ENCODE measurements around the gene SLCO3A1.

Gene SLCO3A1

DNA sequence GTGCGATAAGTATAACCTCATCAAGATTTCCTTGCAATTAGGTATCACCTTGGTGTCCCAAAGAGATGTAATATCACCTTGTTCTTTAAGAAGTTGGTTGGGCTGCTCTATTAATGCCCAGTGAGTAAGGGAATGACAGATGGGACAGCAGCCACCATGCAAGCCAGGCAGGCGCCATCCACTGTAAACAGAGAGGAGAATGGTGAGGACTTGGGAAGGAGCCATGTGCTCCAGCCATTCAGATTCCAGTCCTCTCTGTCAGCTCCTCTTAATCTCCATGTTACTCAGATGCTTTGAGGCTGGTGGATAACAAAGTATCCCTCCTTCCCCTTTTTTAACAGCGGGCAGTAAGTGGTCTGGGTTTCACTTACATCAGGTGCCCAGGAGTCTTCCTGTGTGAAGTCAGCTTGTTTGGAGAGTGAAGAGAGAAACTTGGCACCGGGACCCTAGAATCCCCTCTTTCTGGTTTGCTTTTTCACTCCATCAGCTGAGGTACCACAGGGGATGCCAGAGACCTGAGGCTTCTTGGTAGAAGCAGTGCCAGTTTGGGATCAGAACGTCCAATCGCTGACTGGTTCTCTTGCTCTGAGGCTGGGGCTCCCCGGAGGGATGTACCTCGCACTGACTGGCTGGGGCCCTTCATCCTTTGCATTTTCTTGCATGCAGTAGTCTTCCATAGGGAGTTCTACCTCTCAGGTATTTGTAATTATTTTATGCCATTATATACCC, 29.5 kb downstream of the SLCO3A1 start:
- DNase-seq (ENCODE audit: low read depth in 3 of 3), result no peak

DNA sequence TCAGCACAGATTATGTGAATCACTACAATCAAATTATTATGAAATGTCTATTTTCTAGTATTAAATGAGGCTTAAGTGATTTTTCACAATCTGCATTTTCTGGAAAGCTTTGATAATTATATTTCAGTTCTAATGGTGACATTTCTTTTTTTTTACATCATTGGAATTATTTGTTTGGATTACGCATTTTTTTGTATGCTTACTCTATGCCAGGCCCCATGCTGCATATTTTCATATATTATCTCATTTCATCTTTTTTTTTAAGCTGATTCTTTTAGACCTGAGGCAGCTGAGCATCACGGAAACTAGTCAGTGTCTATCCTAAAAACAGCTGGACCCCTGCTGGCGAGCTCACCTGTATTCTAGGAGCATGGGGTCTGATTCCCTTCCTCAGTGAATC, 31.1 kb downstream of the SLCO3A1 start:
- DNase-seq (ENCODE audit: low read depth in 3 of 3), result no peak

DNA sequence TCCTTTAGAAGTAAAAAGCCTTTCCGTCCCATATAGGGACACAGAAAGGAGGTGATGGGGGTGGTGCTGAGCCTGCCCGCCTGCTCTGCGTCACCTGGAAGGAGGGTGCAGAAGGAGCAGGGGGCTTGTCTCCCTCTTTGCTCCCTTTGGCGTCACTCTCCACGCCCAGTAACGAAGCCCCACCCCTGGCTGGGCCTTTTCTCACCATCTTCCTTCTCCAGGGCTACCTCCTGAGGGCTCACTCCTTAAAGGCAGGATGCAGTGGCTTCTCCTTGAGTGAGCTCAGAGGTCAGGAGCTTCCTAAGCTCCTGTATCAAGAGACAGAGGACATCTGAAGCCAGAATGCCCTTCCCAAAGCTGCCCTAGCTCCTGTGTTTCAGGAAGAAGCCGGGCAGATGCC, 31.5 kb downstream of the SLCO3A1 start:
- DNase-seq (ENCODE audit: low read depth in 3 of 3), result no peak

DNA sequence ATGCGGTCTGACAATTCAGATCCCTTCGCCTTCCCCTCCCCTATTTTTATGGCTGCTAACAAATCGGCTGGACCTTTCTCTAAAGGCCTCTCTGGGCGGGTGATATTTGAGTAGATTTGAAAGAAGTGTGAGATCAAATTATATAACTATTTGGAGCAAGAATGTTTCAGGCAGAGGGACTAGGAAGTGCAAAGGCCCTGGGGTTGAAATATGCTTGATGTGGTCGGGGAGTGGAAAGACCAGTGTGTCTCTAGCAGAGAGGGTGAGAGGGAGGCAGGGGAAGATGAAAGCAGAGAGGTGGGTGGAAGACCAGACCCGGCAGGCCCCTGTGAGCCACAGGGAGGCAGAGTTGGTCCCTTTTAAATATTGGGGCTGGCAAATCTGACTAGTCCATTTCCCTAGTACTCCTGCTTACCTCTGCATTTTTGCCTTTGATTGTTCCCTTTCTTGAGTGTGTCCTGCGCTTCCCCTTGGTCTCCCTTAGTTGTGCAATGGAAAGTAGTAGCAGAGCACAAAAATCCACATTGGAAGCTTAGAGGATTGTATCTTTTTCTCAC, 32.3 kb downstream of the SLCO3A1 start:
- no peak for DNase-seq (ENCODE audit: low read depth in 3 of 3)

DNA sequence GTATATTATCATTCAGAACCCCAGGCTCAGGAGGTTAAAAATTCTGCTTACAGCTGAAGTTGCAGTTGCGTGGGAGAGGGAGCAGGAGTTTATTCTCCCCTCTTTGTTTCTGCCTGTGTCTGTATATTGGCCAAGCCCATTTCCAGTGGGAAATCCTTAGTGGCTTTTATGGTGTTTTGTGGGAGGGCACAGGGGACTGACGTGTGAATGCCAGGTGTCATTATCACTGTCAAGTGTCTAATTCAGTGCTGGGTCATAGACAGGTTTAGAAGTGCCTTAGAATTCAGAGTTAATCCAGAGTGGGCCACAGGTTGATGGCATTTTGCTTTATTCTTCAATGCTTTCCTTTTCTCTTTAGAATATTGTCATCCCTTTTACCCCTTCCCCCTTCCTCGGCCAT, 33.4 kb downstream of the SLCO3A1 start:
- no peak for DNase-seq (ENCODE audit: low read depth in 3 of 3)

DNA sequence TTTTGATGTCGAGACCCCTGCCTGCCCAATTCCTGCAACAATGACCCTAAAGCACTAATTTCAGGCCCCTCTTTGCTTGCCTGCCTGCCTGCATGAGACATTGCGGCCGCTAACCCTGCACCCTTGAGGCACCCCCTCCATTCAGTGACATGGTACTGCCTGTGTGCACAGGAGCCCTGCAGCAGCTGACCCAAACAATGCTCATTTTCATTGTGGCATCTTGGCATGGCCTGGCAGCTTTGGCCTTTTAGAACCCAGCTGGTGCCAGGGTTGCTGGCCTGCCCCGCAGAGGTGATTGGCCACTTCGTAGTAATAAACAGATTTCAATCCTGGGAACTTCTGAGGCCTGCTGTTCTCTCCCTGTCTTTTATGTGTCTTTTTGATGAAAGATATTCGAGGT, 33.8 kb downstream of the SLCO3A1 start:
- DNase-seq (ENCODE audit: low read depth in 3 of 3), result no peak

DNA sequence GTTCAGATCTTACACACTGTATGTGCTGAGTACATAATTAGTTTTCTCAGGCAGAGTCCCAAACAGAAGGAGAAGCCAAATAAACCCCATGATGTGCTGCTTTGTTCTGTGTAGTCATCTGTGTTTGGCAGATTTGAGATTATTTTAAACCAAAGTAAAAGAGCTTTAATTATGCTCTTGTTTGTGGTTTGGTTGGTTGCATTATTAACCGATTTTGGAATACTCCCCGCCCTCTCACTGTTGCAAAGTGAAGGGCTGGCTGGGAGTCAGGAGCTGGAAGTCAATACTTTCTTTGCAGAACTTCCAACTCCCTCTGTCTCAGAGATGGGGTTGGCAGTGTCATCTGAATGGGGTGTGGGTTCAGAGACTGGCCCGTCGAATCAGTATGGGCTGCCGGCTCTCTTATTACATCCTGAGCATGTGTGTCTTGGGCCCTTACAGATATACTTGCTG, 34.4 kb downstream of the SLCO3A1 start:
- DNase-seq (ENCODE audit: low read depth in 3 of 3), result no peak

DNA sequence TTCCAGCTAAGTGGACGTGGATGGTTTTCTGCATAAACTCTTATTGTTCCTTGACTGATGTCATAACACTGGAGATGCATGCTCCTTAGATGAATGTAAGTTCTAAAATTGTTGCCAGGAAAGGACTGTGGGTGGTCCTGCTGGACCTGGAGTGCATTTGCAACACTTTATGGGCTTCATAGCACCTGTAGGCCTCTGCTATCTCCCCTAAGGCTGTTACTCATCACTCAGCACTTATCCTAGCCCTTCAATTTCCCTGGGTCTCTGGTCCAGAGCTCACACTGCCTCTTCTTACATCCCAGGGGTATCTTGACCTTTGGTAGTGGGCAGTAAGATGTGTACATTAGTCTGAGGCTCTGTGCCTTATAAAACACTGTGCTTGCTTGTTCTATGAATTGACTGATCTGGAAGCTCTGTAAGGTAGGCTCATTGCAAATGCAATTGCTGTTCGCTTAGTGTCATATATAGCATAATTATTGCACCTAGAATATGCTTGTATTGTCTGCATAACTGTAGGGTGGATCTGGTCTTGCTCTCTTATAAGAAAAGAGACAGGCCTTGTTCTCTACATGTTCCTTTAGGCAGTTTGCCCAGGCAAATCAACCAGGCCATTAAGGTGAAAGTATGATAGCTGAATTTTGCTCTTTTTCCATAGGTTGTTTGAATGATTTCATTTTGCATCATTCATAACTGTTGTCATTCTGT, 35.8 kb downstream of the SLCO3A1 start:
- DNase-seq (ENCODE audit: low read depth in 3 of 3), result no peak

DNA sequence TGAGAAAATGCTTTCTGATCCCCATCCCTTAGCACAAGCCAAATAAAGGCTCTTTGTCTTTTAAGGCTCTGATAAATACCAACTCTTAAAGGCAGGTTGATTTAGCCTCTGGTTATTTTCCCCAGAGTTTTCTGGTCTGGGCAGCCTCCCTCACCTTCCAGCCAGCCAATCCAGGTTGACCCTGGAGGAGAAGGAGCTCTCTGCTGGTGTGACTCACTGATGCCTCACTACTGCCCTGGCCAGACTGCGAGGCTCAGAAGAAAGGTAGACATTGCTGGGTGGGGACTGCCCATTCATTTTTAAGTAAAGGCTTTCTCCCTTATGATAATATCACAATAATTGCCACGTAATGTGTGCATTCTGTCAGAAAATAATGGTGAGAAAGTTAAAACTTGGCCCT, 37.1 kb downstream of the SLCO3A1 start:
- no peak for DNase-seq (ENCODE audit: low read depth in 3 of 3)

DNA sequence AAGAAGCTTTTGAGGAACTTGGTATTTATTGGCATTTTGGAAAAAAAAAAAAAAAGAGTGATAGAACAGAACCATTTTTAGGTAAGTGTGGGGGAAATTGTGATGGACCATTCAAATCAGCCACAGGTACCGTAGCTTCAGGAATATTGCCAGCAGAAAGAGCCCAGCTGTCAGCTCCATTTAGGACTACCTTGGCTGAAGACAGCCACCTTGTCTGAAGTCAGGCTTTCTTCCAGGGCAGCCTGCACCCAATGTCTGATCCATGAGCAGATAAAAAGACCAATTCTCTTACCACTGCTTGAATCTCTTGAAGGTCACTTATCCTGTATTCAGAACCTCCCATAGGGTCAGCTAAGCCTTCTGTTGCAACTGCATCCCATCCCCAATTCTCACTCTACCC, 37.6 kb downstream of the SLCO3A1 start:
- no peak for DNase-seq (ENCODE audit: low read depth in 3 of 3)

DNA sequence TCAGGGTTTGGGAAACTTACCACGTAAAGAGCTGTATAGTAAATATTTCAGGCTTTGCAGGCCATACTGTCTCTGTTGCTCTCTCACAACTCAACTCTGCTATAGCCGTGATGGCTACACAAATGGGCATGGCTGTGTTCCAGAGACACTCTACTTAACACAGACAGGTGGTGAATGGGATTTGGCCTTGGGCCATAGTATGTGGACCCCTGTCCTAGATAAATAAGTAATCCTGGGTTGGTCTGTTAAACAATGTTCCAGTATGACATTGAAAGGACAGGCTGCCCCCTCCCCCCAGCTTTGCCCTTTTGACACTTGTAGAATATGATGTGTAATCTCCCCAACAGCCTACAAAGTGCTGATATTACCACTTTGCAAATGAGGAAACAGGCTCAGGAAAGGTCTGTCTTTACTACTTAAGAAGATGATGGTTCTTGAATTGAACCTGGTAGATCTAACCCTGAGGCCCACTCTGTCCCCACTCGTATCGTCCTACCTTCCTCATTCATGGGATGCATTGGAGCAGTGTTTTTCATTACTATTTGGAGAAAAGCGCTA, 38.4 kb downstream of the SLCO3A1 start:
- DNase-seq (ENCODE audit: low read depth in 3 of 3), result no peak

DNA sequence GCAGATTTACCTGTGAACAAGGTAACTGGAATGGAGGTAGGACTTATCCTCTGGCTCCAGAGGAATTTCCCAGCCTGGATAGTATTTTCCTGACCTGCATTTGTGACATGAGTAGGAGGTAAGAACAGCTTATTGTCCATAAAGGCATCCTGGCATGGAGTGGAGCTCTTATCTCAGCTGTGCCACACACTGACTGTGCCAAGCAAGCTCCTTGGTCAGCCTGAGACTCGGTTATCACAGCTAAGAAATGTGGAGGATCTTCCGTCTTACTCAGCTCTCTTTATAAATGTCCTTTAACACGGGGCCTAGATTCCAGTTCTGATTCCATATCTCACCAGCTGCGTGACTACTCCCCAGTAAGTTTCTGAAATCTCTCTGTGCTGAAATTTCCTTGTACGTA, 38.9 kb downstream of the SLCO3A1 start:
- DNase-seq (ENCODE audit: low read depth in 3 of 3), result no peak

DNA sequence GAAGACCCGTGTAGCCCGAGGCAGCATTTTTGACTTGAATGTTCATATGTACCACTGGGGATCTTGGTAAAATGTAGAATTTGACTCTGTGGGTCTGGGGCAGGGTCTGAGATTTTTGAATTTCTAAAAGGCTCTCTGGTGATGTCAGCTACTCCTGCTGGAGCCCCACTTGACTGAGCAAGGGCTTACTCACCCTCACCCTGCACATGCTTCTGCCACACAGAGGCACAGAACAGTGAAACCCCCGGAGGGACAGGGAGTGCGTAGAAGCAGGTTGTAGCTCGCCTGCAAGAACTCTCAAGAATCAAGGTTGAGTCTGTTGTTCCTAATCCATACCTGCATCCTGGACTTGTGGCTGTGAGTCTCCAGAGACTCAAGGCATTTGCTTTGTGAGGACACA, 41.1 kb downstream of the SLCO3A1 start:
- no peak for DNase-seq (ENCODE audit: low read depth in 3 of 3)

DNA sequence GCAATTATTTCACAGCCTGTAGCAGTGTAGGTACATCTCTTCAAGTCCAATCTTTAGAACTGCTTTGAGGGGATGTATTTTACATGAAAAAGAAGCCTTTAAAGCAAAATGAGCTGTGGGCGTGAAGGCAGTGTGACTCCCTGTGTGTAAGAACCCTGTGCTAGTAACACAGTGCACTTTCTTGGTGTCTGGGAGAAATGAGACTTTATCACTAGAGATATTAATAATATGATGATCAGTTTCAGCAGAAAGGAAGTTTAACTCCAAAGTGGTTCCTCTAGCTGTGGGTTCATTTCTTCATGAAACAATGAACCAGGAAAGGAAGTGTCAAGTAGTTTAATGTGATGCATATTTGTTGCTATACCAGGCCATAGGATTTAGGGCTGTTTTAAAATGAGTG, 41.5 kb downstream of the SLCO3A1 start:
- no peak for DNase-seq (ENCODE audit: low read depth in 3 of 3)

DNA sequence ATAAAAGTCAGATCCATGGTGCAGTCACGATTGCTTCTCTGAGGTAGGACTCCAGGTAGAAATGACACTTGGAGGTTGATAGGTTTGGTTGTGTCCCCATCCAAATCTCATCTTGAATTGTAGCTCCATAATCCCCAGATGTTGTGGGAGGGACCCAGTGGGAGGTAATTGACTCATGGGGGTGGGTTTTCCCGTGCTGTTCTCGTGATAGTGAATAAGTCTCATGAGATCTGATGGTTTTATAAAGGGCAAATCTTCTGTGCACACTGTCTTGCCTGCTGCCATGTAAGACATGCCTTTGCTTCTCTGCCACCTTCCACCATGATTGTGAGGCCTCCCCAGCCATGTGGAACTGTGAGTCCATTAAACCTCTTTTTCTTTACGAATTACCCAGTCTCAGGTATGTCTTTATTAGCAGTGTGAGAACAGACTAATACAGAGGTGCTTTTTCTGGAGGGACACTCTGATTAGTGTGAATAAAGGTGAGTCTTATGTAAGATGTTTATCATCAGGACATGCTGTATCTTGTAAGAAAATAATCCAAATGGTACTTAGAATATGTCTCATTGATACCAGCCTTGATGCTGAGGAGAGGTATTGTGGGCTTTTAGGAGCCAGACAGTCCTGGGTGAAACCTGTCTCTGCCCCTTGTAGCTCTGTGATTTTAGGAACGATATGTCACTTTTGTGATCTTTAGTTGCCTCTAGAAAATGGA, 43.0 kb downstream of the SLCO3A1 start:
- no peak for DNase-seq (ENCODE audit: low read depth in 3 of 3)

DNA sequence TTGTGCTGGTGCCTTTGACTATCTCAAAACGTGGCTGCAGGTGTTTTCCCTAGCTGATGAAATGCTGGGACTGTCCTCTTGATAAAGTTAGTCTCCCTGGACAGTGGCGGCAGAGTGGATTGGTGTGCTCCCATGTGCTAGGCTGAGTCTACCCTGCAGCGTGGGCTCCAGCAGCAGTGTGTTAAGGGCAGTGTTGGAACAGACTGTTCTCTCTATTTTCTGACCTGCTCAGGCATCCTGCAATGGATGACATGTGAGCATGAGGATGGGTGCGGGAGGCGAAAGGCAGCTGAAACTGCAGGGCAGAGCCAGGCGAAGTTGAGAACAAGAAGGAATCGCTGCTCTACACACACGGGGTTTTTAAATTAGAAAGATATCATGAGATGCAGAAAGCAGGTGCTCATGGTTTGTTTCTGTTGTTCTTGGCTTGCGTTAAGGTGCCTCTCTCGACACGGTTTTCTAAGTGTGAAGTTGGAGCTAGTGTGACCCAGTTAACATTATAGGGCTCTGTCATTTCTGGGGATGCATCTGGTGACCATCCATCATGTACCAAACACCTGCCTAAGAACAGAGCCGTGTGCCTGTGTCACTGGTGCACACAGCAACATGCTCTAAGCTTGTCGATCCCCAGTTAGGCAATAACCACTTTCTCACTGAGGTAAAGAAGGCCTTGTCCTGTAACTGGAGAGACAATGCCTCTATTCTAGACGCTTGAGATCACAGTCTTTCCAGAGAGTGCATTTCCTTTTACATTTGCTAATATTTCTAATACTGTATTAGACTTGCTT, 44.3 kb downstream of the SLCO3A1 start:
- no peak for DNase-seq (ENCODE audit: low read depth in 3 of 3)

DNA sequence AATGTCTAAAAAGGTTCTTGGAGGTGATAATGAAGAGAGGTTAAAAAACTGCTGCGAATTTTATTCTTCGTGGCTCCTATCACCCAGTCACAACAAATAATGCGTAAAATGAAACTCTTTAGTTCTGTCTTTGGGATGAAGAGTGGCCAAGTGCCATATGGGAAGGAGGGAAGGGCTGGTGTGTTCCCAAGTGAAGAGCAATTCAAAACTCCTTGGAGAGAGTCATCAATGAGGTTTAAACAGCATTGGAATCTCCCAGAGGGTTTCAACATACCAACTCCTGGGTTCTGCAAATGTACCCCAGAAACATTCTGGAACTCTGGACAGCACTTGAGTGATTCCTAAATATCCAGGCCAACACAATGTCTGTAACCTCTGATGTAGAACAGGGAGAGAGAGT, 45.3 kb downstream of the SLCO3A1 start:
- DNase-seq (ENCODE audit: low read depth in 3 of 3), result no peak

DNA sequence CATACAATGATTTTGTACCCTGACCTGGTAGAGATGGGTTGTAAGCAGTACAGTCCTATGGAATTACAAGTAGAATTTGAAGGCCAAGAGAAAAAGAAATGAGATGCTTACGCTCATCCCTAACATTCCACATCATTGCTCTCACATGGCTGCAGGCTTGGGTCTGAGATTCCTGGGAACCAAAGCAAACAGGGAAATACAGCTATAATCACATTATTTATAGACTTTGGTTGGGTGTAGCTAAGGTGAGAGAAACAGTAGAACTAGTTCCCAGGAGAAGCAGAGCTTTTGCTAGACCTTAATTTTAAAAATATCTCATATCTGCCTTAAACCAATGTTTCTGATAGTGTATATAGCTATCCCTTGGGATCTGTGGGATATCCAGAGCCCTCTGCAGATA, 51.4 kb downstream of the SLCO3A1 start:
- DNase-seq (ENCODE audit: low read depth in 3 of 3), result no peak

DNA sequence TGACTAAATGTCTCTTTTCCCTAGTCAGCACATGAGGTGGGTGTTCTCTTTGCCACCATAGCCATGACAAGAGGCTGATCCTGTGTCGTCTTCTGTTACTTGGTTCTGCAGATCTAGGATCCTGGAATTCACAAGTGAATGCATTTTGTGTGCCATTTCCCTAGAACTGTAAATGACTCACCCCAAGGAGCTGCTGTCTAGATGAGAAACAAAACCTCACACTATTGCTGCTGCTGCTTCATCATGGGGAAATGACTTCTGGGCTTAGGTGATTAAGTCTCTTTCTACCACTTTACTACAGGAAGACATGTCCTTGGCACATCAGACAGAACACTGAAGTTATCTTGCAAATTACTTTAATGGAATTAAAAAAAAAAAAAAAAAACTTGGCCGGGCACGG, 54.9 kb downstream of the SLCO3A1 start:
- DNase-seq (ENCODE audit: low read depth in 3 of 3), result no peak

DNA sequence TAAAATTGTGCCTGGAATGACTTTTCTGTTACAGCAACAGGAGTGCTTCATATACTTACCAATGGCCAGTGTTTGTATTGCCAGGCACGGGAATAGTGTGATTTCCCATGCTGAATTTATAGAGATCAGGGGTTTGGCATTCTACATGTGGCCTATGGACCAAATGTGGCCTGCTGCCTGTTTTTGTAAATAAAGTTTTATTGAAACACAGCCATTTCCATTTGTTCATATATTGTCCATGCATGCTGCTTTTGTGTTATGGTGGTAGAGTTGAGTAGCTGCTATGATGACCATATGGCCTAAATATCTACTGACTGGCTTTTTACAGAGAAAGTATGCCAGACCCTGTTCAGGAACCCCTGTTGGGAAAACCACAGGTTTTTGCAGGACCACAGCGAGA, 55.6 kb downstream of the SLCO3A1 start:
- no peak for DNase-seq (ENCODE audit: low read depth in 3 of 3)

DNA sequence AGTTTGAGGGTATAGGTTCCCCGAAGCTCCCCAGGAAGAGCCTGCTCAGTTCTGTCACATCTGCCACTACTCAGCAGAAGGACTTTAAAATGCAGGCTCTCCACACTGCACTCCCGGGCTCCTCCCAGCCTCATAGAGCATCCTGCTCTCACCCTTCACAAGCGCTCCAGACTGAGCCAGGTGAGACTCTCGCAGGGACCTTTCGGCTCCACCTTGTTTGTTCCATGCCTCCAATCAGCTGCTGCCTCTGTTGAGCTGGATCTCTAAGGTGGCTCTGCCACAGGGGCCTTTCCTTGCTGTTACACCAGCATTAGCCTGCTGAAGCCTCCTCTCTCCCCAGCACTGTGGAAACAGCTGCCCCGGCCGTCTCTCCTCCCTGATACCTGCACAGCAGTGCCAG, 56.1 kb downstream of the SLCO3A1 start:
- no peak for DNase-seq (ENCODE audit: low read depth in 3 of 3)

DNA sequence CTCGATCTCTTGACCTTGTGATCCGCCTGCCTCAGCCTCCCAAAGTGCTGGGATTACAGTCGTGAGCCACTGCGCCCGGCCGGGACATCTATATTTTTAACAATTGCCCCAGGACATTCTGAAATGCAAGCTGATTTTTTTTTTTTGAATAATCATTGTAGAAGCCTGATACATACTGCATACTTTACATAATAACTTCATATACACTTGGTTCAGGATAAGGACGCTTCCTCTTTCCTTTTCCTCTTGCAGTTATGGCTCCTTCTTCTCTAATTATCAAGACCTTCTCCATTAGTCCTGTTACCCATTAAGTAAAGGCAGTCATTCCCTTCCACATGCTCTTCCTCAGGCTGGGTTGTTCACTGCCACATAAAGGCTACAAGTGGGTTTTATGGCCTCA, 58.3 kb downstream of the SLCO3A1 start:
- no peak for DNase-seq (ENCODE audit: low read depth in 3 of 3)
